Psoas muscle (tissue), 7 donors: ENCODE data around the gene USP15. TPM values are rescaled to one million over a fixed set of nuclear protein-coding genes. Genes with fewer than 3 reads are reported as not detected.

ENCODE experiments used
- polyA plus RNA-seq, 3 donors: library from polyadenylated mRNA; stranded (reverse); fragments of 200-250 nt; gene quantifications; one replicate each; pipeline ENCODE4 v1.2.3, GENCODE V29; 2013
- total RNA-seq, 4 donors: library from RNA; stranded (reverse); fragmentation: NEBNext Ultra II Directional in 2 of 4; extraction: Animal tissue kit (Norgen Biotek cat#: 25700) in 2 of 4; gene quantifications; one replicate each; pipeline versions ENCODE4 v1.2.1 to v1.2.4, GENCODE V29; 2021 to 2023
- donor health status: healthy with polysubstance abuse.
- donor health status: DM: no; HTN: no; CAD: no; lungs with moderate emphysema.
- donor health status: Bipolar disorder and iron deficiency.
- donor health status: healthy.
- donor health status: DM: no; HTN: no; CAD: no.
- donor health status: DM: no; HTN: no; CAD: no.
- donor health status: DM: yes; HTN: yes; CAD: no.

The USP15 gene
- total and polyA plus RNA-seq, 7 donors, result 27.6 to 65.6 (median 48.7) TPM

Other genes with a start within 250 kb of the USP15 start
- 10 to 100 TPM; 14.5 to 18.2 (median 14.9) TPM for gene MON2, start 206.4 kb downstream of the USP15 start, total RNA-seq
- 1 to 10 TPM; 4.9 to 9.0 (median 5.2) TPM for gene MON2, start 206.4 kb downstream of the USP15 start, polyA plus RNA-seq